ENCODE data around the gene APOBEC3G. TPM values are rescaled to one million over a fixed set of nuclear protein-coding genes. Genes with fewer than 3 reads are reported as not detected.
A peak's percentile ranks its signal among the peaks of the same experiment; 100 is the strongest.
"Not testable (repeated sequence)": the region's sequence is repeated elsewhere in the genome, so short reads cannot be mapped to it uniquely, and the experiment has no call there.

Gene APOBEC3G
- total and polyA plus RNA-seq, 2 donors from 2014 or later, result 4.8 to 12.5 TPM

- no peak overlapping the region for H3K4me3 ChIP-seq (ENCODE audit: low read length in 3 of 3)
- H3K36me3 ChIP-seq (ENCODE audit: control insufficient read depth in 2 of 3, insufficient read depth in 3 of 3, low read length in 3 of 3), result no peaks in the 10 kb centered on the region
- intact Hi-C loops (cut with DNase I), result no loop called here
- no peak for DNase-seq
- no peak overlapping the region for H3K27ac ChIP-seq (ENCODE audit: low read depth in 2 of 2, low read length in 2 of 2)
- no peak overlapping the region for H3K9ac ChIP-seq (ENCODE audit: low read length in 3 of 3)
- H3K9me3 ChIP-seq (ENCODE audit: control insufficient read depth in 2 of 3, insufficient read depth in 1 of 3, low read length in 3 of 3), result no peaks in the 10 kb centered on the region
- no peaks in the 10 kb centered on the region for H3K27me3 ChIP-seq (ENCODE audit: control insufficient read depth, insufficient read depth, low read length)
- no peaks in the 10 kb centered on the region for H3K4me1 ChIP-seq (ENCODE audit: control insufficient read depth in 2 of 3, insufficient read depth in 2 of 3, low read depth in 1 of 3, low read length in 3 of 3)
- TF ChIP-seq CTCF (IDR thresholded peaks at IDR 0.05; ENCODE audit: borderline replicate concordance, extremely low read depth, insufficient read depth), result no peak
- FAIRE-seq, result no peak
Measured at GRCh38 chr22:39029227-39029626, 47.8 kb upstream of the APOBEC3G start.

- DNase-seq, result peak in 2 of 5 donors; percentile 21 to 41
- Histone ChIP-seq H3K4me1 (ENCODE audit: control insufficient read depth in 2 of 3, insufficient read depth in 2 of 3, low read depth in 1 of 3, low read length in 3 of 3) (no peaks in the 10 kb centered on the region), H3K9me3 (ENCODE audit: control insufficient read depth in 2 of 3, insufficient read depth in 1 of 3, low read length in 3 of 3) (no peaks in the 10 kb centered on the region), H3K4me3 (ENCODE audit: low read length in 3 of 3) (no peak overlapping the region), H3K9ac (ENCODE audit: low read length in 3 of 3) (no peak overlapping the region), H3K27ac (ENCODE audit: low read depth in 2 of 2, low read length in 2 of 2) (no peak overlapping the region), H3K36me3 (ENCODE audit: control insufficient read depth in 2 of 3, insufficient read depth in 3 of 3, low read length in 3 of 3) (no peaks in the 10 kb centered on the region), H3K27me3 (ENCODE audit: control insufficient read depth, insufficient read depth, low read length) (no peaks in the 10 kb centered on the region)
- FAIRE-seq, result no peak
- TF ChIP-seq CTCF (IDR thresholded peaks at IDR 0.05; ENCODE audit: borderline replicate concordance, extremely low read depth, insufficient read depth), result no peak
- intact Hi-C loops (cut with DNase I), result no loop called here
Measured at GRCh38 chr22:39030705-39031104, 46.4 kb upstream of the APOBEC3G start.

DNA sequence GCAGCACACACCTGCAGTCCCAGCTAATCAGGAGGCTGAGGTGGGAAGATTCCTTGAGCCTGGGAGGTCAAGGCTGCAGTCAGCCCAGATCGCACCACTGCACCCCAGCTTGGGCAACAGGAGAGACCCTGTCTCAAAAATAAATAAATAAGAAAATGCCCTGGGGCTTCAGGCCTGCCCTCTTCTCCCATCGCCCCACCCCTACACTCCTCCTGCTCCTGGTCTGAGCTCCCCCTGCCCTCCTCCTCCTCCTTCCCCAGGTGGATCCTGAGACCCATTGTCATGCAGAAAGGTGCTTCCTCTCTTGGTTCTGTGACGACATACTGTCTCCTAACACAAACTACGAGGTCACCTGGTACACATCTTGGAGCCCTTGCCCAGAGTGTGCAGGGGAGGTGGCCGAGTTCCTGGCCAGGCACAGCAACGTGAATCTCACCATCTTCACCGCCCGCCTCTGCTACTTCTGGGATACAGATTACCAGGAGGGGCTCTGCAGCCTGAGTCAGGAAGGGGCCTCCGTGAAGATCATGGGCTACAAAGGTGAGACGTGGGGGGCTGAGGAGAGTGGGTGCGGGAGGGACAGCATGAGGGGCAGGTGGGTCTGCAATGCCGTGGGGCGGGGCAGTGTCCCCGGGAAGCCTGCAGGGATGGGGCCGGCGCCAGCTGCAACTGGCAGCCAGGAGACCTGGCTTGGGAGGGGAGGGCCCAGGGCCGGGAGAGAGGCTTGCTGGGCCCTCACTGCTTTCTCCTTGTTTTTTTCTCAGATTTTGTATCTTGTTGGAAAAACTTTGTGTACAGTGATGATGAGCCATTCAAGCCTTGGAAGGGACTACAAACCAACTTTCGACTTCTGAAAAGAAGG, 45.4 kb upstream of the APOBEC3G start:
- H3K27ac ChIP-seq (ENCODE audit: low read depth in 2 of 2, low read length in 2 of 2); H3K4me1 ChIP-seq (ENCODE audit: control insufficient read depth in 2 of 3, insufficient read depth in 2 of 3, low read depth in 1 of 3, low read length in 3 of 3); H3K4me3 ChIP-seq (ENCODE audit: low read length in 3 of 3); H3K27me3 ChIP-seq (ENCODE audit: control insufficient read depth, insufficient read depth, low read length); H3K9ac ChIP-seq (ENCODE audit: low read length in 3 of 3); FAIRE-seq; H3K36me3 ChIP-seq (ENCODE audit: control insufficient read depth in 2 of 3, insufficient read depth in 3 of 3, low read length in 3 of 3); H3K9me3 ChIP-seq (ENCODE audit: control insufficient read depth in 2 of 3, insufficient read depth in 1 of 3, low read length in 3 of 3); intact Hi-C loops (cut with DNase I): not testable (repeated sequence)
- DNase-seq, result peak in 1 of 5 donors; percentile 32

DNA sequence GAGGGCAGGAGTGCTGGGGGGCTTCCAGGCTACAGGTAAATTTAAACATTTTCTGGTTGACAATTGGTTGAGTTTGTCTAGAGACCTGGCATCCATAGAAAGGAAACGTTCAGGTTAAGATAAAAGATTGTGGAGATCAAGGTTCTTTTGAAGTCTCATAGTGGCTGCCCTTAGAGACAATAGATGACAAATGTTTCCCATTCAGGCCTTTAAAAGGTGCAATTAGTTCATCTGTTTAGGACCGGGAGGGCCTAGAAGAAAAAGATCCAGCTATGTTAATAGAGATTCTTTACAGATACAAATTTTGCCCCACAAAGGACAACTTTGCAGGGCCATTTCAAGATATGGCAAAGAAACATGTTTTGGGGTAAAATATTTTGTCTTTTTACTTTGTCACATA, 40.0 kb upstream of the APOBEC3G start:
- H3K4me3 ChIP-seq (ENCODE audit: low read length in 3 of 3); H3K4me1 ChIP-seq (ENCODE audit: control insufficient read depth in 2 of 3, insufficient read depth in 2 of 3, low read depth in 1 of 3, low read length in 3 of 3); H3K27ac ChIP-seq (ENCODE audit: low read depth in 2 of 2, low read length in 2 of 2); DNase-seq; intact Hi-C loops (cut with DNase I); H3K9ac ChIP-seq (ENCODE audit: low read length in 3 of 3); H3K27me3 ChIP-seq (ENCODE audit: control insufficient read depth, insufficient read depth, low read length); H3K36me3 ChIP-seq (ENCODE audit: control insufficient read depth in 2 of 3, insufficient read depth in 3 of 3, low read length in 3 of 3); H3K9me3 ChIP-seq (ENCODE audit: control insufficient read depth in 2 of 3, insufficient read depth in 1 of 3, low read length in 3 of 3); FAIRE-seq: not testable (repeated sequence)
